GM19463 (cell line): ENCODE measurements around the gene ACADVL.

Source experiments
- ATAC-seq: cut with Tn5 transposase; IDR thresholded peaks from one replicate; pipeline ENCODE4 v1.9.1; 2021; ENCODE audit warnings: mild to moderate bottlenecking, moderate library complexity; ENCODE audit not compliant: unreplicated experiment

ACADVL gene

DNA sequence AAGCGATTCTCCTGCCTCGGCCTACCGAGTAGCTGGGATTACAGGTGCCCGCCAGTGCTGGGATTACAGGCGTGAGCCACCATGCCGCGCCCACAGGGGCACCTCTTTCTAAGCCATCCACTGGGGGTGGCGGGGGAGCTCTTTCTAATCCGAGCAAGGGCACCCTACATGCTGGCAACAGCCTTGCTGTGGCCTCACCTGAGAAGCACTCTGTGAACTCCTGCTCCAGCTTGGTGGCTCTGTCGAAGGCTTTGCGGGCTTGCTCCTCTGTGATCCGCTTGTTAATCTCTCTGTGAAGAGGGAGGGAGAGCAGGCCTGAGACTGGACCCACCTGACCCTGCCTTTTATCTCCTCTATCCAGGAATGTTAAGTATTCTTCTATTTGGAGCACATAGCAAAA lies 28.7 kb upstream of the ACADVL start:
- ATAC-seq = no peak

DNA sequence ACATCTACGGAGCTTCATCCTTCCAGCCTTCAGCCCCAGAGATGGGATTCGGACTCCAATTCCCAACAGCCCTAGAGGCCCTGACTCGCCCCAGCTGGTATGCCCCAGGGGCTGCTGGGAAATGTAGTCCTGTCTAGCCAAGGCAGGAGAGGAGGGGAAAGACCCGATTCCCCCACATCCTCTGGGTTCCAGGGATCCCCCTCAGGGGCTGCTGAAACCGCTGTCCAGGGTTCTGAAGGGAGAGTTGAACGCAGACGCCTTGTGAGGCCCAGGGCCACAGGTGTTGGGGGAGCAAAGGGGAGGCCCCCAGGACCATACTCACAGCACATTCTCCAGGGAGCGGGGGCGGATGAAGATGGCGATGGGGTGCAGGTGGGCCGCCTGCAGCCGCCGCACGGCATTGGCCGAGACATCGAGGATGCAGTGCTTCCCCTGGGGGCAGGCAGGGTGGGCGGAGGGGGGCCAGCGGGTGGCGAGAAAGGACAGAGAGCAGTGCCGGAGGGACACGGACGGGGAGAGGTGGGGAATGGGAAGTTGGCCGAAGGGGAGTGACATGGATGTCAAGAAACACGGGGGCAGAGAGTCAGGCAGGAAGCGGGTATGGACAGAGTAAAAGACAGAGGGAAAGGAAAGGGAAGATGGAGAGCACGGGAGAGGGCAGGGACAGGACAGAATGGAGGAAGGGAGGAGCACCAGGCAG lies 28.0 kb upstream of the ACADVL start:
- no peak for ATAC-seq

DNA sequence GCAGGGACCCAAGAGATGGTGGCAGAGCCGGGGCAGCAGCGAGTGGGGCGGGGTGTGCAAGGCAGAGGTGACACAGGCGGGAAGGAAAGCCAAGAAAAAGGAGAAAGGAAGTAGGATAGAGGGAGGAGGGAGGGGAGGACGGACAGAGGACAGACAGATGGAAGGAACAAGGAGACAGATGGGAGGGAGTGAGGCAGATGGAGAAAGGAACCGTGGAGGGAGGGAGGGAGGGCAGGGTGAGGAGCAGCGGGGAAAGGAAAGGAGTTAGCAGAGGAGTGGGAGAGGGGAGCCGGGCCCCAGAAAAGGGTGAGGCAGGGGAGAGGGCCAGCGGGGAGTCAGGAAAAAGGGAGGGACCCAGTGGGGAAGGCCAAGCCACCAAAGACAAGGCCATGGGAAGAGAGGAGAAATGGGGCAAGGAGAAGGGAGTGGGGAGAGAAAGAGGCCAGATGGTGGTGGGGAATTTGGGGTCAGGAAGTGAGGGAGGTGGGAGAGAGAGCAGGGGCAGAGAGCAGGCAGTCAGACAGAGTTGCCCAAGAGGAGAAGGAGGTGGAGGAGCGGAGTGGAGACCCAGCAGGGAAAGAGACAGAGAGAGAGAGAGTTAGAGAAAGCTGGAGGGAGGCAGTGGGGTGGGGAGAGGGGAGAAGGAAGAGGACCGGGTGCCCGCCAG lies 27.3 kb upstream of the ACADVL start:
- no peak for ATAC-seq

DNA sequence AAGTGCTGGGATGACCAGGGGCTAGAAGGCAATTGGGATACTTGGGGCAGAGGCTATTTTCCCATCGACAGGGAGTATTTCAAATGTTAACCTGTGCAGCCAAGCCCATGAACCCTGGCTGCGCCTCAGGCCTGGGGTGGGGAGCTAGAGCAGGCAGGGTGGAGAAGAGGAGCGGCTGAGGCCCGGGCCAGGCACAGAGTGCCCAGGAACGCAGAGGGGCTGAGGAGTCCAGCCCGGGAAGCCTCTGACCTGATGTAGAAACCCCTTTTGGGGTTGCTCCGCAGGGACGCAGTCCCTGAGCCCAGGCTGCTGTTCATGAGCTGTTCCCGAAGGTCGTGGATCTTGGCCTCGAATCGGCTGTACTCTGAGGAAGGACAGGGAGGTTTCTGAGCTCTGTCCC lies 23.8 kb upstream of the ACADVL start:
- ATAC-seq = no peak

DNA sequence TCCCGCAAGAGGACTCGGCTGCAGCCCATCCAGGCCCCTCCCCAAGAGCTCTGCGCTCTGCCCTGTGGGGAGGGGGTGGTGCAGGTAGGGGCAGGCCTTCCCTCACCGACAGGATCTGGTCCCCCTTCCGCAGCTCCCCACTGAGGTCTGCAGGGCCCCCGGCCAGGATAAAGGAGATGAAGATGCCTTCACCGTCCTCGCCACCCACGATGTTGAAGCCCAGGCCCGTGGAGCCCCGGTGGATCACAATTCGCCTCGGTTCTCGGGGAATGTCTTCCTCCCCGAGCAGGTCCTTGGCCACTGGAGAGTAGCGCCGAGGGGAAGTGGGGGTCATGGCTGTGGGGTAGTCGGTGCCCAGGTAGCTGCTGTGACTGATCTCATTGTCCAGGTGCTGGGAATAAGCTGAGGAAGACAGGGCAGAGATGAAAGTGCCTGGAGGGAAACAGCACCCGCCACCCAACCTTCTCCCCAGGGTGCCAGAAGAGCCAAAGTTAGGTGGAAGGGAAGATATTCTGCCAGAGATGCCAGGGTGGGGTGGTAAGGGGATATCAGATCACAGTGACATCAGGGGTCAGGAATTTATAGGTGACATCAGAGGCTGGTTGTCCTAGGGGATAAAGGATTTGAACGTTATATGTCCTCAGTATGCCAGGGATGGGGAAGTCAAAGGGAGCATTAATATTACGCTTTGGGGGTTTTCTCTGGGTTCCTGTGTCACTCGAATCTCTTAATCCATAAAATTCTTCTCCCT lies 22.9 kb upstream of the ACADVL start:
- ATAC-seq = no peak

DNA sequence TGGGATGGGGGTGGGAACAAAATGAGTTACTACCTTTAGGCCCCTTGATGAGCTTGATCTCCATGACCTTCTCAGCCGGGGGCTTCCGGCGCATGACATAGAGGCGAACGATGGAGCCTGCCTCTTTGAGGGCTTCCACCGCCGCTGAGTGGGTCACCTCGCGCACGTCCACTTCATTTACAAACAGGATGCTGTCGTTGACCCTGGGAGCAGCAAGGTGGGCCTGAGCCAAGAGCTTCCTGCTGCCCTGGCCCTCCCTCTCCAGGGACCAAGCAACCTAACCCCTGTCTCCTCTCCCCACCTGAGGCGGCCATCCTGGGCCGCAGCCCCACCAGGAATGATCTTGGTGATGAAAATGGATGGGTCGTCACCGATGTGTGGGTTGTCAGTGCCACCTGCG lies 16.3 kb upstream of the ACADVL start:
- no peak for ATAC-seq

DNA sequence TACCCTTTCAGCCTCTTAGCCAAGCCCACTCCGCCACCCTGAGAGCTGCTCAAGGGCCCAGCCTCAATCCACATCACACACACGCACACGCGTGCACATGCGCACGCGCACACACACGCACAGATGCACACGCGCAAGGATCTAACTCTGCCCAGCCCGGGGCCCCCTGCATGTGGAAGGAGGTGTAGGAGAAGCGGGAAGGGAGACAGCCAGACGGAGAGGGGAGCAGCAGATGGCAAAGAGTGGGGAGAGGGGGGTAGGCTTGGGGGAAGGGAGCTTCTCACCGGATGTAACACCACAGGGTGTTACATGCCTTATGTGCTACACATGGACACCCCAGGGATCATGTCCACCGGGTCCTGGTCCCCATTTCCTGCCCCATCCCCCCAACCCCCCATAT lies 15.4 kb upstream of the ACADVL start:
- no peak for ATAC-seq

DNA sequence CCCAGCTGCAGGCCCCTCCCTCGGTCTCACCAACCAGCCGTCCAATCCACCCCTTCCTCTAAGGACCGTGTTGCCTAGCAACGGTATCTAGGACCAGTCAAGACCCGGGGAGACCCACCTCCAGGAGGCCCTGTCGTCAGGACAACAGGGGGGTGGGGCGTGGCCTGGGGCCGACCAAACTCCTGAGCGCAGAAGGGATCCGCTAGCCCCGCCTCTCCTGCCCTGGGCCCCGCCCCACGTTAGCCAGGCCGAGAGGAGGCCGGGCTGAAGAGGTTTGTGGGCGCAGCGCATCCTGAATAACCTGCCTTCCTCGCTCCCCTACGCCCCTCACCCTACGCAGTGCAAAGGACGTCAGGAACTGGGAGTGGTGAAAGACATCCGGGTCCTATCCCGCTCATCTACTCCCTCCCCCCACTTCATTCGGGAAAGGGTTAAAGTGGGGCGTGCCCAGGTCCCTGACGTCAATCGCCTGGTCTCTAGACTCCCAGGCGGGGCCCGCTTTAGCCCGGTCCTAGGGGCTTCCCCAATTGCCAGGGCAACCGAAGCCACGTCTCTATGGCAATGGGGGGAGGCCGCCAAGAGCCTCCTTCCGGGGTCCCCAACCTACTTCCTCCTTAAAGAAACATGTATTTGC lies 14.8 kb upstream of the ACADVL start:
- ATAC-seq = peak; percentile 90

DNA sequence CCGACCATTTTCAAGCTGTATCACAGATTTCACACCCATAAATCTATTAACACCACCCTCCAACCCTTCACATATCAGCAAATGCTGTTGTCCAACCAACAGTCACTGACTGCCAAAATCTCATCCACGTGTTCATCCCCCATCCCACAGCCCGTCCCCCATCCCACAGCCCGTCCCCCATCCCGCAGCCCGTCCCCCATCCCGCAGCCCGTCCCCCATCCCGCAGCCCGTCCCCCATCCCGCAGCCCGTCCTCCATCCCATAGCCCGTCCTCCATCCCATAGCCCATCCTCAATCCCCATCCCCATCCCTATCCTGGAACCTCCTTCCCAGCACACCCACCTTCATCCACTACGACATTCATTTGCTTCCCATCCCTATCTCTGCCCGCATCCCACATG lies 14.2 kb upstream of the ACADVL start:
- ATAC-seq = no peak

DNA sequence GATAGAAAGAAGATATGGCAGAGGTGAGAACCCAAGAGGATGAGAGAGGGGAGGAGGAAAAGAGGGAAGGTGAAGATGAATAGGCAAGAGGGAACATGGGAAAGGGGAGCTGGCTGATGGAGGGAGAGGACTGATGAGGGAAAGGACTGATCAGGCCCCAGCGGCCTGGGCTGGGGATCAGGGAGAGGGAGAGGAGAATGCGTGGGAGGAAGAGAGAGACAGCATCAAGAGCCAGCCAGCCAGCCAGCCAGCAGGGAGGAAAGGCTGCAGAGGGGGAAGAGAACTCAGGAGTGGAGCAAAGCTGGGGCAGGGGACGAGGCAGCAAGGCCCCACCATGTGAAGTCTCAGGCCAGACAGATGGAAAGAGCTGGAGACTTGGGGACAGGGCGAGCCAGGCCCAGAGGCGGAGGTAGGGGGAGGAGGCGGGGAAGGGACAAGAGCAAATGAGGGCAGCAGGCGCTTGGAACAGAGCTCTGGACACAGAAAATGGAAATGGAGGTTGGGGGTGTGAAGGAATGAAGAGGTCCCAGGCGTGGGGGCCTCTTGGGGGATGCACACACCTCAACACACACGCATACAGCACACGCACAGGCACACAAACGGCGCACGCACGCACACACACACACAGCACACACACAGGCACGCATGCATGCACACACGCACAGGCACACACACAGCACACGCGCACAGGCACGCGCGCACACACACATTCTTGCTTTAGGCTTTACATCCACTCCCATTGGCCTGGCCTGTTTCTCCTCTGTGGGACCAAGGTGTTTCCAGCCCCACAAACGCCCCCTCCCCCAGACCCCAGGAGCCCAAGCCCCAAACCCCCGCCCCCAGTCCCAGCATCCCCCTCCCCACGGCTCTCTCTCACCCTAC lies 12.4 kb upstream of the ACADVL start:
- no peak for ATAC-seq

DNA sequence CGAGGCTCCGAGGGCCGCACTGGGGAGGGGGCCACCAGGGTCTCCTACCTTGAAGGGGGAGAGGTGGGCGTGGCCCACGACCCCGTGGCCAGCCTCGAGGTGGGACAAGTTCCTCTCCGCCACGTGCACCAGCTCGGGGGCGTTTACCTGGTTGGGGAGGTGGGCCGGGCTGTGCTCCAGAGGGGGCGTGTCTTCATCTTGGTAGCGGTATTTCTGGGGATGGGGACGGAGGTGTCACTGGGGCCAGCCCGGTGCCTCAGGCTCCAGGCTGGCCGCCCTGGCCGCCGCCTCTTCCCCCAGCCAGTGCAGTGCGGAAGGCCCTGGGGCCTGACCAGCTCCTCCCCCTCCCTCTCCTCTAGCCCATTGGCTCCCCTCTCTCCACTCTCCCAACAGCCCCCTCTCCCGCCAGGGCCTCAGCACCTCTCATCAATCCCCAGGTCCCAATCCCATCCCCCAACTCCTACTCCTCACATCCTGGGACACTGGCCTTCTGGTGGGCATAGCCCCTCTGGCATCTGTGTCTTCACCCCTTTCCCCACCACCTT lies 11.6 kb upstream of the ACADVL start:
- no peak for ATAC-seq

DNA sequence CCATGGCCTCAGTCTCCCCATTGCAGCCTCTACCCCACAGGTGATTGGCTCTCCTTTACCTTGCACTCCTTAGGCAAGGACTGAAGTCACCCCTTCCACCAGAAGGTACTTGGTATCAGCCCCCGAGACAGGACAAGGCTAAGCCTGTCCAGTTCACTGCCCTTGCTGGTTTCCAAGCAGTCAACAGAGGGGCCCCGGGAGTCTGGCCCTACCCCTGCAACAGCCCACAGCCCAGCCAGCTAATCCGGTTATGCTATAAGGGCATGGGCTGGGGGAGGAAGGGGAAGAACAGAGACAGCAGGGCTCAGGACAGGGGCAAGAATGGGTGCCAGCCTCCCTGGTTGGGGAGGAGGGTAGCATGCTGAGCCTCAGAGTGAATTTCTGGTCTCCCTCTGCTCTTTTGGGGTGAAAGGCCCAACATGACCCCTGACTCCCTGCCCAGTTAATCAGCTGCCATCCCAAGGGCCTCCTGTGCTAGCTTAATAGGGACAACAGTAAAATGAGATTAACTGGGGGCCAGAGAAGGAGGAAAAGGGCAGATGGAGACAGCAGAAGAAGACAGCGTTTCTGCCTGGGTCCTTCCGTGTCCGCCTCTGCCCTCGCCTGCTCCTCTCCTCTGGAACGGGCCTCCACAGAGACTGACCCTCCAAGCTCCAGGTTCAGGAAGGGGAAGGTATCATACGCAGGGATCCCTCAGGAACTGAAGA lies 10.8 kb upstream of the ACADVL start:
- no peak for ATAC-seq

DNA sequence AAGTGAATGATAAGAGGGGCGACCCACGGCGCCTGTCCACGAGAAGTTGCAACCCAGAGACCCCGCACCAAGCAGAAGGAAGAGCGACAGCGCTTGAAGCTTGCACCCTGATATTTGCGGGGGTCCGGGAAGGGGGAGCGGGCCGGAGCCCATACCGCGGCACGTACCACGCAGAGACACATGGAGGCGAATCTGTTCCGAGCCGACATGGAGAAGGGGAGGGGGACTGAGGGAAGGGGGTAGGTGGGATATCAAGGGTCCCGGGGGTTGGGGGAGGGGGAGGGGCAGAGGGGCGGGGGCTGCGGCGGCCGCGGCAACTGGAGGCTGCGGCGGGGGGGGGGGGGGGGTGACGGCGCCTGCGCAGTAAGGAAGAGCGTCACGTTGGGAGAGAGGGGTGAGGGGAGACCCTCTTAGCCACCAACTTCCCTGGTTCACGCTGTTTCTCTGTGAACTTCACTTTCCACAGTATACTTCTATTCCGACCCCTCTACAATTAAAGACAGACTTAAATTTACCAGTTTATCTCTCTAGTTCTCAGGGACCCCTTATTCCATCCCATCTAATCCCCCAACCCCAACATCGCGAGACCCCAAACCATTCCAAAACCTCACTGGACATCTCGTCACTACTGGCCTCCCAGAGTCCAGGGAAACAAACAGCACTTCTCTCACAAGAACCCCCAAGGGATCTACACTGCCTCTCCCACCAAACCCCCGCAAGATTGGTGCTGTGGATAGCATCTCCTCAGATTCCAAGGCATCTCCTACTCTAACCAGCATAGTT lies 8.1 kb upstream of the ACADVL start:
- ATAC-seq = no peak

DNA sequence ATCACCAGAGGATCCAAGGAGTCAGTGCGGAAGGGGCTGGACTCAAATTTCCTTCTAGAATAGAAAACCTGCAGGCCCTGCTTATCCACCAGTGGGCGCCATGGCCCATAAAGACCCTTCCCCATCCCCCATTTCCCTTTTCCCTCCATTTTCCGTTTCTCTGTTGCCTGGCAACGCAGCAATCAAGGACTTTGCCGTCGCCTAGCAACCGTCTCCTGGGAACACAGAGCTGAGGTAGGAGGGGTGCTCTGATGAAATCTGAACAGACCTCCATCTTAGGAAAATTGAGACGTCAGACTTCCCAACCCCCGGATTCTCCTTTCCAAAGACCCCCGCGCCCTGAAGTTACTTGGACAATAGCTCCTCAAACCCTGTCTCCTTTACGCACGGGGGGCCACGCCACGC lies 5.8 kb upstream of the ACADVL start:
- ATAC-seq = no peak

DNA sequence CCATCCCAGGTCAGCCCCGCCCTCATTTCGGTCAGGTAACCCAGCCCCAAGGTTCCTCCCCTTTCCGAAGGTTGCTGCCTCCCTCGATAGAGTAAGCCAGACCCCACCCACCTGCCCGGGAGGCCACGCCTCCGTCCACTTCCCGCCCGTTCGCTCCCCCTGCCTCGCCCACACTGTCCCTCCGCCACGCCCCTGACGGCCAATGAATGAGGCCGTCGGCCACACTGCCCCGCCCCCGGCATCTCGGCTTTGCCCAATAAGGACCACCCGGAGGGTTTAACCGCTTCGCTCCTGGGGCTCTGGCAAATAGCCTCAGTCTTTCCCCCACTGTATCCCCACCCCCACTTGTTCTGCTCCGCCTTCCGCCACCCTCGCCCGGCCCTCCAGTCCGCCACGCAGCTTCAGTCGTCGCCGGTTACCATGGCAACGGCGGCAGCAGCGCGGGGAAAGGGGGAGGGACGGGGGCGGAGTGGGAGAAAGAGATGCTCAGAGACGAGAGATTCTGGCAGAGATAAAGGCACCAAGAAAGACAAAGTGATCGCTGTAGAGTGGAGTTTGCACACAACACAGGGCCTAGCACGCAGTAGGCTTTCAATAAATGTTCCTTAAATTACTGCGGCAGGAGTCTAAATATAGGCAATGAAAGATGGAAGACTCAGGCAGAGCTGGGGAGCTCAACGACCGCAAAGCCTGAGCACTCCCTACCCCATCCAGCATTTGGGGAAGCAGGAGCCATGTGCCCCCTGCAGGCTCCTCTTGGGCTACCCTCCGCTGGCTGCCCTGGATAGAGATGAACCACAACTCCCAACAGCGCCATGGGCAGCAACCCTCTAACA lies 5.2 kb upstream of the ACADVL start:
- ATAC-seq = peak; percentile 61

DNA sequence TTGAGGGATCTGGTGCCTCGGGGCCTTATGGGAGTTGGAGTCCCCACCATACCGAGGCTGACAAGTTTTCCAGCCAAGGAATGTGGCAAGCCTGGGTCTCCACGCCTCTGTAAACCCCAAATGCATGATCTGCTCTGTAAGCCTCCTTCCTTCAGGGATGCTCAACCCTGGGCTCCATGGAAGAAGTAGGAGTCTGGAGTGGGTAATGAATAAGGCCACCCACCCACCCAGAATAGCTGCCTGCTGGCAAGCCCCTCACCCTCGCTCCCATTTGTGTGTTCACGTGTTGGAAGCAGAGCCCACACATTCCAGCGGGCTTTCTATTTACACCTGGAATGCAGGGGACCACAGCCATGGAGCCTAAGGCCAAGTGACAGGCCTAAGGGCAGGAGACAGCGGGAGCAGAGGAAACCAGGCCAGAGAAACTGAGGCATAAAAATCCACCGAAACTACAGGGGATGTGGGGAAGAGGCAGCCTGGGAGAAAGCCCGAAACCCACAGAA lies 4.6 kb upstream of the ACADVL start:
- ATAC-seq = no peak

DNA sequence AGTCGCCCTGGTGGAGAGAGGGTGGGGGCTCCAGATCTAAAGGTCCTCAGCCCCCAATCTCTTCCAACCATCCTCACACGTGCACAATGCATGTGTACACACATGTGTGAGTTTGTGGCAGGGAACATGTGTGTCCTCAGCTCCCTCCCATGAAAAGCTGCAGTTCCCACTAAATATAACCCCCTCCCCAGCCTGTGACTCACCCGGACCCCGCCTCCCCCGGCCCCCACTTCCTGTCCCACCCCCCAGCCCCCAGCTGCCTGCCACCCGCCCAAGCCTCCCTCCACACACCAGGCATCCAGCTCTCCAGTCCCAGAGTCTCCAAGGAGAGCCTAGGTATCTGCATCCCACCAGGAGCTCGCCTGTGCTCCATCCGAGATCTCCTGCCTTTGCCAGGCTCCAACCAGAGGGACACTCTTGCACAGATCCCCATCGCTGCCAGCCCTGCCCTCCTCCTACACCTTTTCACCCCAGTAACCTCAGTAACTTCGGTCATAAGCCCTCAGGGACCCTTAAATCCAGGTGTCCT lies 4.0 kb upstream of the ACADVL start:
- ATAC-seq = no peak
